ENCODE results near the gene FGFR2. TPM values are rescaled to one million over a fixed set of nuclear protein-coding genes. Genes with fewer than 3 reads are reported as not detected.
A peak's percentile ranks its signal among the peaks of the same experiment; 100 is the strongest.

The FGFR2 gene
- total RNA-seq, 1 donor from 2014 or later = 22.6 TPM

DNA sequence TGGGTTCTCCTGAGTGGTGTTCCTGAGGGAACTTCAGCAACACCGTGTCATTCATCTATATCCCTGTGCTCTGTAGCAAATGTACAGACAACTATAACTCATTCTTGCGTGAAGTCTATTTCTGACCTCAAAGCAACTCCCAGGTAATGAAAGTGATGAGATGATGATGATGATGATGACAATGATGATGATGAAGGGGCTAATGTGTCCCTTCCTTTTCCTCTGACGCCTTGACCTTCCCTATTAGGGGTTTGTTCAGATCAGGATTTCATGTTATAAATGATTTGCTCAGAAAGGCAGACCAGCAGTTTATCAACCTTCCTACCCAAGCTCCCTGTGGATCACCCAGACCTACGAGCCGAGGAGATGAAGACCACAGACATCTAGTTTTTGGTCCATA lies 136.9 kb downstream of the FGFR2 start:
- DNase-seq (ENCODE audit: low spot score) (no peak), ATAC-seq (no peak)

DNA sequence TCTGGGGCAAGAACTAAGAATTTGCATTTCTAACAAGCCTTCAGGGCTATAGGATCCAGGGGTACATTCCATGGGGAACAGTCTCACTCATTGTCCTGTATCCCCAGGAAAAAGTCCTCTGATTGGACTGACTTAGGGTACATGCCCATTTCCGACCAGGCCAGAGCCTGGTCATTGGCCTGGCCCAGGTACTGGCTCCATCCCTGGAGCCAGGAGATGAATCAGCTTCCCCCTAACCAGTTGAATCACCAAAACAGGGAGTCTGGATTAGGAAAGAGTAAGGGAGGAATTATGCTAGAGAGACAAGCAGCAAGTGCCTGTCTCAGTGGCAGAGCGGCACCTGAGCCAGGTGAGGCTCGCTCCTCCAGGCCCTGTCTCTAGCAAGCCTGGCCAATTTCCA lies 137.5 kb downstream of the FGFR2 start:
- ATAC-seq (no peak), DNase-seq (ENCODE audit: low spot score) (no peak)

DNA sequence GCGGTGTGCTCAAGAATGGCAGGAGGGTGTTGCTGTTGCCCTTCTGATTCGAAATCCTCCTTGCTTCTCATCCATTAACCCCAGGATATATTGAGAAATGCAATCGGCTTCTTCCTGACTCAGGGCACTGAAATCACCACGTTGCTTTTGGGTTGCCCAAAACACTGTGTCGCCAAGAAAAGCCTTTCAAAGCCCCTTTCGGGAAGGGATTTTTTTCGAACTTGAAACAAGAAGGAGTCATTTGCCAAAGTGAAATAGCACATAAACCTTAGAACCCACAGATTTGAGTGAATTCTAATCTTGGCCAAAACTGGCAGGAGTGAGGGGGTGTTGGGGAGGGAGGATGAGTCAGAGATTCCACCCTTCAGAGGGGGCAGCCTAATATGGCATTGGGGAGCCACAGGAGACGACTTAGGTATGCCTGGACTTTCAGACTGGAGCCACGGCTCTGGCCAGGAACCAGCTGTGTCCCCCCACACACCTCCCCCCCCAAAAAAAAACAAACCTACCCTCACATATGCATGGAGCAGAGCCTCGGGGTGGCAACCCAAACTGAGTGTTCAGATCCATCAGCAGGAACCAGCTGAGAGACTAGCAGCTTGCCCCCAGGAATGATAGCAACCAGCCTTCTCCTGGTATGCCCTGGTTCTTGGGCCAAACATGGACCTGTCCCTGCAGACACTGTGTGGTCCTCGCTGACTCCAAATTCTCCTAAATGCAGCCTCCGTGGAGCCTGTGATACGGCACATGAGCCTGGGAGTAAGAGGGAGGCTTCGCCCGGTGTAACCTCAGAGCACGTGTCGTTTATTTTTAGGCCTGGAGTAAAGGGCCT lies 138.4 kb downstream of the FGFR2 start:
- ATAC-seq (no peak), DNase-seq (ENCODE audit: low spot score) (no peak)

DNA sequence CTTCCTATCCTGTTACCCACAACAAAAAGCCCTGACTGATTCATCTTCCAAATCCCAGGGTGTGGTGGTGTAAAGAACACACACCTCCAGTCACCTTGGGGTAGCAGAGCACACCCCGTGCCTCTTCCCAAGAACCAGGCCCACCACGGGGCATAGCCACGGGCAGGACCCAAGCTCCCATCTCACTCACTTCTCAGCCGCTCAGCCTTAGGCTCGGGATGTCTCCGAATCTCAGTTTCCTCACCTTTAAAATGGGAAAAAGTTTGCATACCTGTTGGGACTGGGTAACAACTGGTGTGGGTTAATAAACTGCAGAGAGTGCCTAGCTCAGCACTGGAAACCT lies 139.0 kb downstream of the FGFR2 start:
- ATAC-seq = no peak
- DNase-seq (ENCODE audit: low spot score) = no peak

DNA sequence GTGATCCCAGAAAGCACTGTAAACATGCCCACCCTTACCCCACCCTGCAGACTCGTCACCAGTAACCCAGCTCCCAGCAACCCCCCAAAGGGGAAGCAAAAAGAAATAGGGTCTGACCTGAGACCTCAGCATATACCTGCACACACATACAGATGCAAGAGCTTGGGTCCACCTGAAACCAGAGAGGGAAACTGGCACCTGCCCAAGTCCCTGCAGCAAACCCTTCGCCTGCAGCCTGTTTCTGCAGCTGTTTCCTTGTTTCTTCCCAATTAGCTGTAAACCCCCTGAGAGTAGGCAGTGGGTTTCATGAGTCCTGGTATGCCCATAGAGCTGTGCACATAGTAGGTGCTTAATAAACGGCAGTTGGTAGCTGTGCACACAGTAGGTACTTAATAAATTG lies 140.5 kb downstream of the FGFR2 start:
- ATAC-seq (no peak), DNase-seq (ENCODE audit: low spot score) (no peak)

DNA sequence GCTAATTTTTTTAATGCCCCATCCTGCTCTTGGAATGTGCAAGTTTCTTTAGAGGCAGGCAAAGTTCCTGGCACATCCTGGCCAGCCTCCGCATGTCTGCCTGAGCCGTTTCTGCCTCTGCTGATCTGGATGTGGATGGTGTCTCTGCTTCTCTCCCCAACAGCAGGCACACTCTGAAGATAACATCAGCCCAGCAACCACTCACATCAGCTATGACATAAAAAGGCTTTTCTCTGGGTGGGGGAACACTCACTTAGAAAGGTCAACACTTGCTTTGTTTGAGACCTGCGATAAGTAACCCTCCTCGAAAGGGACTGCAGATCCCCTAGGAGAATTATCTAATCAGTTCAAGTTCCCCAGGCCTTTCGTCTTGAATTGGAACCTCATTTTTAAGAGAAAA lies 142.9 kb downstream of the FGFR2 start:
- DNase-seq (ENCODE audit: low spot score) (no peak), ATAC-seq (no peak)

DNA sequence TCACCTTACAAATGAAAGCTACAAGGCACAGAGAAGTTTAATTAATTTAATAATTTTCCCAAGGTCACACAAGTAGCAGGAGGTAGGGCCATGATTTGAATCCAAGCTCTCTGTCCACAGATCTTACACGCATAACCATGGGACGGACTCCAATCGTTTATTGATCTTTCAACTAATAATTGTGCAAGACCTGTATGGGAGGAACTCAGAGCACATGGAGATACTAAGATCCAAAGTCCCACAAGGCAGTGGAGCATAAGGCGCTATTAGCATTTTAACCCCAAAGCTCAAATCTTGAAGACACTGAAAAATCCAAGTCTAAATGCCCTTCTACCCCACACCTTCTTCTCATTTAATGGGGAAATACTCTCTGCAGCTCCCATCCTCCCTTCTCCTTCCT lies 143.5 kb downstream of the FGFR2 start:
- DNase-seq (ENCODE audit: low spot score) = no peak
- peak; percentile 84 for ATAC-seq

DNA sequence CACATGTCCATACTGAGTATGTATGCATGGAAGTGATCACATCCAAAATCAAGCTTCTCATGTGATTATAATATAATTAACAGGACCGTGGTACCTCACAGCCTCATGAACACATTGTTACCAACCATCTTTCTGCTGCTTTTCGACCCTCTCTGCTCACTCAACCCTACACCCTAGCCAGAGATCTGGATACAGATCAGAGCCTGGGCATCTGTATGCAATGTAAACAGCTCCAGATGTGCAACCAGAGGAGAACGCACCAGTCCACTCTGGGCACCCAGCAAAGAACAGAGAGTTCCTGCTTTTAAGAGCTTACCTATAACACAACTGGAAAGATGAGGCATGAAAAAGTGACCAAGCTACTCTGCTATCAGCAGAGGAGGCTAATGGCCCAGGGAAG lies 145.1 kb downstream of the FGFR2 start:
- DNase-seq (ENCODE audit: low spot score) (no peak), ATAC-seq (no peak)

DNA sequence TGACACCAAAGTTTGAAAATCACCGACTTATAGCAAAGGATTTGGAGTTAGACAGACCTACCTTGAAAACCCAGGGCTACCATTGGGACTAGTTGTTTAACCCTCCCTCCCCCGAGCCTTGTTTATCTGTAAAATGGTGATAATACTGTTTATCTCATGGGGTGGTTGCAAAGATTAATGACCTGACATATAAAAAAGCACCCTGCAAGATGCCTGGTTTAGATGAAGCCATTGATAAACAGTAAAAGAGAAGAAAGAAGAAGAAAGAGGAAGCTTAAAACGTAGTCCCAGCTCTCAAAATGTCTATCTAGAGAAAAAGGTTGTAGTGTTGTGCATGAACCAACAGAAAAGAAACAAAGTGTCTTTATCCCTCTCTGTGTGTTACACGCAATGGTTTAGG lies 145.7 kb downstream of the FGFR2 start:
- DNase-seq (ENCODE audit: low spot score) = no peak
- ATAC-seq = no peak

DNA sequence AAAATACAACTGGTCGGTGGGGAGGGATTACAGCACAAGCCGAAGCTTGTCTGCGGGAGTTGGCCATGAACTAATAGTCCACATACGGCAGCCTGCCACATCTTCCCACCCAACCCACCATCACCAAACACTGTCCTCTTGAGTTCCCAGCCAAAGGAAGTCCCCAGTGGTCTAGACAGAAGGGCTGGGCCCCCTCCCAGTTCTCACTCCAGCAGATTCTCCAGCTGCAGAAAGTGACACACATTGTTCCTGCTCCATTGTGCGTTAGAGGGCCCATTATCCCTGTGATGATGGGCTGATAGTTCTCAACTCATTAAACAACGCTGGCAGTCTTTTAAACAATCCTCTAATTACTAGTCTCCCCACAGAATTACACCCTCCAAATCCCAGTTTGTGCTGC lies 148.0 kb downstream of the FGFR2 start:
- DNase-seq (ENCODE audit: low spot score) (no peak), ATAC-seq (no peak)

DNA sequence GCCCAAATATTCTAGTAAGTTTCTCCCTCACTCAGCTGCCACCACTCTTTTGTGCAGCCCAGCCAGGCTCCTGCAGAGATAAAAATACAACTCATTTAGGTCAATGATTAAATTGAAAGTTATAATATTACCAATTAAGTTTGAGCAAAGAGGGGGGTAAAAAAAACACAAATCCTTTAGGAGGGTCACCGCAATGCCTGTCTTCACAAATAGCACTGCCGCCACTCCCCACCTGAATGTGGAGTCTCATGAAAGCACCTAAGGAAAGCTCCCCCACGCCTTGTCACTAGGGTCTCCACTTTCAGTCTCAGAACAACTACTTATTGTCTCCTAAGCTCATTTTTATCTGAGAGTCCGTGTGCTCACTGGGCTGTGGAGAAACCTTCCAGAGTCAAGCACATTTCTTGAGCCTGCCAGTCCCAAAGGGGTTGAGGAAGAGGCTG lies 148.7 kb downstream of the FGFR2 start:
- ATAC-seq (no peak), DNase-seq (ENCODE audit: low spot score) (no peak)

DNA sequence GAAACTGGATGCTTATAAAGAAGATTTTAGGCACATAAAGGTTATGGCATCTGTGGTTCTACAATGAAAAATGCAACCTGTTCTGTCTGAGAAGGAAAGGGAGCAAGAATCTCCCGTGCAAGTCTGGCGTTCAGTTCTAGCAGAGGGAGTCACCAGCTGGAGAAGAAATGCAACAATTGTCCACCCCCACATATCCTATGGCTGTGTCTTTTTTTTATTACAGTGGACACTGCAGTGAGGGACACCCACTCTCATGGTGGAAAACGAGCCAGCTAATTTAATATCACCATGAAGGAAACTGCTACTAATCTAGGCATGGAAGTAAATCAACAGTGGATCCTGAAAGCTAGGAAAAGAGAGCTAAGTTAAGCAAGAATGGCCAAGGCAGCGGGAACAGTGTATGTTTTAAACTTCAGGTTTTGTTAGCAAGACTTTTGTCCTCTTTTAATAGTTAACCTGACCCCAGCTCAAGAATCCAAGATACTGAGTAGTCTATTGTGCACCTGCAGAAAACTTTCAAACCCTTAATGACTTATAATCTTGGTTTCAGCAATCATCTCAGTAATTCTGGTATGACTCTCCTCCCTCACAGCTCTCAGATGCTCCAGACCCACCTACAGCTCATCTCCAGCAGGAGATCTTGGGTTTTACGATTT lies 149.3 kb downstream of the FGFR2 start:
- no peak for ATAC-seq
- DNase-seq (ENCODE audit: low spot score) = no peak

DNA sequence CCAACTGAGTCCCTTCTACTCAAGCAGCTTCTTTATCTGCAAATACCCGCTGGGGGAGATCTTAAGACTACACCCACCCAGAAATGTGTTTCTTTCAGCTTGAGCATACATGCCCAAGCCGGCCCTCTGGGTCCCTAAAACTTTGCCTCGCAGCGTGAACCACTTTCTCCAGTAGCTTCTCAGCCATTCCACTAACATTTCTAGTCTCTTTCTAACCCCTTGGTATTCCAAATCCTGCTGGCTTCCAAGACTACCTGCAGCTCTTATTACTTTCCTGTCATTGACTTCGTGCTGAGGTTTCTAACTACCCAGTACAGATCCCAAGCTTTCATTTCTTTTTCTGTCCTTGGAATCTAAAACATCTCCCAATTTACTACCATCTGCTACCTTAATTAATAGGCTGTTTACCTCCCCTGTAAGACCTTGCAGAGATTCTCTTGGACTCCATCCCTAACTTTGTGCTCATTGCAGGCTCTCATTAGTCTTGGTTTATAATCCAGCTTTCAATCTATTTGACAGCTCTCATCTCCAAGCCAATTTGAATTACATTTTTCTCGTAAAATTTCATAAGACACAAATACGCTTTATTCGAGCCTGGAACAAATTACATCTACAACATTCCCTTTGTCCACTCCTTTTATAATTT lies 153.6 kb downstream of the FGFR2 start:
- DNase-seq (ENCODE audit: low spot score) = no peak
- ATAC-seq = no peak

DNA sequence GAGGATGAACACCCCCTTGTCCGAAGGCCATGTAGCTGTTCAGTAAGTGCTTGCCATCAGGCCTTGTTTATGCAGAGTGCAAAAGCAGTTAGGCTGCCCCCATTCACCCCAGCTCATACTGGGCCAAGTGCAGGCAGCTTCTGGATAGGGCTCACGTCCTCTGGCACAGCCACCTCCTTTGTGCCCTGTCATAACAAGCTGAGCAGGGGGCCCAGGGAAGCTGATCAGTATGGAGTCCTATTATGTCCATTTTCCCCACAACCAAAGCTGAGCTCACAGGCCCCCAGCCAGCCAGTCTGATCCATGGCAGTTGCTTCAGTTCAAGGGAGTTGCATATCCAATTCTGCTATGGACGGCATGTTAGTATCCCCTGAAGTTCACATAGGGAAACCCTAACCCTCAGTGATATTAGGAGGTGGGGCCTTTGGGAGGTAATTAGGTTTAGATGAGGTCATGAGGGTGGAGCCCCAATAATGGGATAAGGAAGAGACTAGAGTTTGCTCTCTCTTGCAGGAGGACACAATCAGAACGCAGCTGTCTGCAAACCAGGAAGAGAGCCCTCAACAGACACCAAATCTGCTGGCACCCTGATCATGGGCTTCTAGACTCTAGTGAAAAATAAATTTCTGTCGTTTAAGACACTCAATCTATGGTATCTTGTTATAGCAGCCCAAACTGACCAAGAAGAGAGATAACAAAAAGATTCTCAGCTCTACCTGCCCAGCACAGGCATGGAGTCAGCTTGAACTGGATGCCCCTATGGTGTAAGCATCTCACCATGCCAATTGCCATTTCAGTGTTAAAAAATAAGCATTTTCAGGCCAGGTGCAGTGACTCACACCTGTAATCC lies 155.9 kb downstream of the FGFR2 start:
- no peak for ATAC-seq
- no peak for DNase-seq (ENCODE audit: low spot score)

DNA sequence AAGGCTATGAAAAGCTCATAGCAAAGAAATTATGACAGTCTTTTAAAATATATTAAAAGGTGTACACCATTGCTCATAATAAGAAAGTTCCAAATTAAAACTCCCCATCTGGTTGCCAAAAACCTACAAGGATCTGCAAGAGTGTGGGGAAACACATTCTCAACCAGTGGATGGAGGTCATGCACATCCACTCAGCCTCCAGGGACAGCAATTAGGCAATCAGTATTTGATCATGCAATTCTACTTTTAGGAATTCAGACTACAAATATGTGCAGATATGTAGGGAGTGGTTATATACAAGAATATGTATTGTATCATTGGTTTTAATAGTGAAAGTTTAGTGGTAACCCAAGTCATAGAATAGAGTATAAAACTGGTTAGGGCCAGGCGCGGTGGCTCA lies 157.8 kb downstream of the FGFR2 start:
- DNase-seq (ENCODE audit: low spot score) = no peak
- ATAC-seq = no peak

DNA sequence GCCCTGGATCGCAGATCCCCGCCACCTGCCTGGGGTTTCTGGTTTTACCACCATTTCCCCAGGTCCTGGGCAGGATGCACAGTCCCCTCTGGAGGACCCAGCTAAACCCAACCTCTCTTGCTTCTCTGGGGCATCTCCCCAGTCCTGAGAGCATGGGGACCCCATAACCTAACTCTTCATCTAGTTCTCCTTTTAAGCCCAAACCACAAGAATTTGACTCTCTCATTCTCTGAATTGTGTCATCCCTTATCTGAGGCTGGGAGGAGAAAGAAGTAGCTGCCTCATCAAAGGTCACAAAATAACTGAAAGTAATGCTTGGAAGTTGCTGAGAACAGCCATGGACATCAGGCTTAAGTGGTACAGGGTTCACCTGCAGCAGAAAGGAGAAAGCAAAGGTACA lies 159.9 kb downstream of the FGFR2 start:
- DNase-seq (ENCODE audit: low spot score) (no peak), ATAC-seq (no peak)

DNA sequence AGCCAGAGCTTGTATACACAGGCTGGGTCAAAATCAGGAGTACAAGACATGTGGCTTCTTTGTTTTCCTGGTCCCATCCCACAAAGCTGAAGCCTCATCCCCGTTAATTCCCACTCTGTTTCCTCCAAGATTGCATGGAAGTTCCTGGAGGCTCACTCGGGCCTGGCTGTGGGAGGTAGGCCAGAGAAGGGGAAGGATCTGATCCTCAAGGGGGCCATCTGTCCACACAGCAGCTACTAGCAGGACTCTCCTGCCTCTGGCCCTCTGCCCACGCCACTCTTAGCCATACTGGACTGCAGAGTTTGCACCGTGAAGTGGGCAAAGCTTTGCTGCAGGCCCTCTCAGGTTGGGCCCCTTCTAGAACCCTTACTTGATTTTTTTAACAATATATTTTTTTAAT lies 160.6 kb downstream of the FGFR2 start:
- DNase-seq (ENCODE audit: low spot score) = no peak

DNA sequence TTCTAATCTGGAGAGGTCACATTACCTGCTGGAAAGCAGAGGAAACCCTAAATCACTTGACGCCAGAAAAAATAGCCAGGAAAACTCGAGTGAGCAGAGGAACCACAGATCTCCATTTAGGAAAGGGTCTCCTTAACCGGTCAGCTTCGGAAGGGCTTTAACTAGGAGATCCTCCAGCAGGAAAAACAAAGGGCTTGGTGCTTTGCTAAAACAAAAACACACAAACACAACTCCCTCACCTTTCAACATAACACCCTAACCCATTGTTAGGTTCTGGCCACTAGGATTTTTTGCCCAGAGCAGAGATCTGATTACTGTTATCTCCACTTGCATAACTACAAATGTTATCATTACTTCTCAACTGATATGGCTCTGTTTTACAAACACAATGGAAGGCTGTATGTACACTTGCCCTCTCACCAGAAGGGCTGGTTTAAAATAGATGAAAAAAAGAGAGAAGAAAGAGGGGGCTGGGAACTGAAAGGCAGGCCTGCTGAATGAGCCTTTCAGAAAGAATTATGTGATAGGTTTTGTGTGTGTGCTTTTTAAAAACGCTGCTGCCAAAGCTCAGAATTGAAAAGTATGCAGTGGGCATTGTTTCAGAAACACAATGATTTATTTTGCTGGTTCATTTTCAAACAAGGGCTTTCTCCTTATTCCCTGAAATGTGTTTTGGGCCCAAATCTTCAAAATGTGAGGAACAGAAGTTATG lies 161.5 kb downstream of the FGFR2 start:
- DNase-seq (ENCODE audit: low spot score) = no peak
- ATAC-seq = no peak

More for the DNA sequence above, 160.6 kb downstream of the FGFR2 start:
- ATAC-seq = no peak

DNA sequence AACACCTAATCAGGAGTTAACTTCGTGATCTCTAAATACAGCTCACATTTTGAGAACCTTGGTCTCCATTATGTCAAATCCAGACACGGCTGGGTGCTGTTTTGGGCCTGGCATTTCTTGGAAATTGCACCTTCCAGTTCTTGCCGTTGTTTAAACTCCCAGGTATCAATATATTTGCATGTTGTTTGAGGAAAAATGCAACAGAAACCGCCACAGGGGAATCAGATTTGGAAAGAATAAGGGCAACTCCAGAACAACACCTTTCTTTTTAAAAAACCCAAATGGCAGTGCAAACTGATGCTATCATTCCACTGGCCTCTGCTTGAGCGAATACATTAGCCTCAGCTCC lies 162.0 kb downstream of the FGFR2 start:
- ATAC-seq = no peak
- no peak for DNase-seq (ENCODE audit: low spot score)

DNA sequence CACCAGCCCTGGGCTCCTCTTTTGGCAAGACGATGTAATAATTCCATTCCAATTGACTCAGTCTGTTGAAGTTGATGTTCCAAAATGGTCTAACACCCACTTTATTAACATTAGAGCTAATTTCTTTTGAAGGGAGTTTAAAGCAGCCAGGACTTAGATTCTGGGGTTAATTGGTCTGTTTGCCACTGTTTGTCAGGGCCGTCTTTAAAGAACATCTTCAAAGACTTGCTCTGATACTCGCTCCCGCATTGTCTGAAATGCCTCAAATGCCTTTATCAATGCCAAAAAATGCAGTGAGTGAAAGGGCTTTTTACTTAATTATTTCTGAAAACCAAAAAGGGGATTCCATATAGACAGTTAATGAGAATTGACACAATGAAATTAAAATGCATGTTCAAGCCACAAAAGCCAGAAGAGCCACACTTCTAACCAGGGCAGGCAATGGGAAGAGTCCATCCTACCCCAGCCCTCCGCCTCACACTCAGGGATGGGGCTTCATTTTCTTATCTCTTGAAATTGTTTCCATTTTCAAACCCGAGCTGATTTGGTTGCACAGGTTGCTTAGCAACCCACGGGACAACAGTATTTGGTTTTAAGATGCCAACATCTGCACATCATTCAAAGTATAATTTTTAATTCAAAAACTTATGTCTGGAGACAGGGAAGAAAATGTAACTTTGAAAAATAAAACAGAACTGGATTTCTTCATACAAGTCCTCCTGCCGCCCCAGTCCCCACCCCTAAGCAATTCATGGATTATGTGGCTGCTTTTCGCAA lies 163.0 kb downstream of the FGFR2 start:
- ATAC-seq = no peak
- DNase-seq (ENCODE audit: low spot score) = no peak
